ENCODE results near the gene SLC25A11. TPM values are rescaled to one million over a fixed set of nuclear protein-coding genes. Genes with fewer than 3 reads are reported as not detected.

SLC25A11 gene
- total RNA-seq, 1 donor from 2014 or later = 35.3 TPM

GRCh38 chr17:4938688-4939545 is 929 bp downstream of the SLC25A11 start:
- Mint-ChIP-seq H3K4me1 (peaks cover 66% of the 10 kb centered on the region), H3K4me3 (peak overlapping the region; percentile 97), H3K36me3 (ENCODE audit: low read depth) (peaks cover 60% of the 10 kb centered on the region), H3K27ac (peak overlapping the region; percentile 82), H3K27me3 (peaks cover 4% of the 10 kb centered on the region), H3K9me3 (no peaks in the 10 kb centered on the region)
- intact Hi-C loops (cut with micrococcal nuclease) = no loop called here
- no peak for DNase-seq
- no peak for TF ChIP-seq CTCF (IDR thresholded peaks at IDR 0.05)
- CTCF ChIA-PET = interaction anchor here (1.4 to 2.3 kb wide), 3 partner anchors 10 to 29 kb away, joined by 3 to 14 read pairs (median 9); partner anchors contain the start of gene SPAG7
- no peak for ATAC-seq (ENCODE audit: low read depth)
- POLR2A ChIA-PET = interaction anchor here (0.6 to 3.4 kb wide), 16 partner anchors 11 to 253 kb away, joined by 3 to 104 read pairs (median 9); partner anchors contain the start of genes C17orf107, CAMTA2, ENO3 and INCA1

GRCh38 chr17:4938069-4938491 is 1.8 kb downstream of the SLC25A11 start:
- POLR2A ChIA-PET = interaction anchor here (0.6 to 3.1 kb wide), 3 partner anchors 11 to 289 kb away, joined by 3 to 104 read pairs (median 5); partner anchors contain the start of genes ENO3 and PFN1

GRCh38 chr17:4937553-4937952 is 2.3 kb downstream of the SLC25A11 start:
- ATAC-seq (ENCODE audit: low read depth) = no peak
- Mint-ChIP-seq H3K4me1 (peaks cover 64% of the 10 kb centered on the region), H3K4me3 (no peak overlapping the region), H3K27me3 (peaks cover 15% of the 10 kb centered on the region), H3K27ac (no peak overlapping the region), H3K36me3 (ENCODE audit: low read depth) (peaks cover 52% of the 10 kb centered on the region), H3K9me3 (no peaks in the 10 kb centered on the region)
- CTCF ChIA-PET = interaction anchor here (1.5 kb wide), 1 partner anchor 28 kb away, joined by 3 read pairs; no protein-coding TSS in a partner anchor
- intact Hi-C loops (cut with micrococcal nuclease) = no loop called here
- no peak for TF ChIP-seq CTCF (IDR thresholded peaks at IDR 0.05)
- POLR2A ChIA-PET = interaction anchor here (0.6 to 2.4 kb wide), 3 partner anchors 11 to 289 kb away, joined by 3 to 8 read pairs (median 6); partner anchors contain the start of genes PFN1 and SPAG7
- DNase-seq = no peak

More at GRCh38 chr17:4938069-4938491, 1.8 kb downstream of the SLC25A11 start:
- Mint-ChIP-seq H3K9me3 (no peaks in the 10 kb centered on the region), H3K4me3 (peak overlapping the region; percentile 97), H3K27ac (no peak overlapping the region), H3K36me3 (ENCODE audit: low read depth) (peaks cover 57% of the 10 kb centered on the region), H3K4me1 (peaks cover 65% of the 10 kb centered on the region), H3K27me3 (peaks cover 10% of the 10 kb centered on the region)
- DNase-seq (no peak), ATAC-seq (ENCODE audit: low read depth) (no peak)
- intact Hi-C loops (cut with micrococcal nuclease) = no loop called here
- CTCF ChIA-PET = no interaction called here
- no peak for TF ChIP-seq CTCF (IDR thresholded peaks at IDR 0.05)

GRCh38 chr17:4936436-4936835 is 3.4 kb downstream of the SLC25A11 start:
- H3K9me3 Mint-ChIP-seq = no peaks in the 10 kb centered on the region
- peaks cover 62% of the 10 kb centered on the region for H3K4me1 Mint-ChIP-seq
- TF ChIP-seq CTCF (IDR thresholded peaks at IDR 0.05) = no peak
- intact Hi-C loops (cut with micrococcal nuclease) = no loop called here
- POLR2A ChIA-PET = interaction anchor here (1.4 to 2.4 kb wide), 3 partner anchors 8 to 31 kb away, joined by 3 to 8 read pairs (median 6); partner anchors contain the start of genes PFN1 and SPAG7
- peaks cover 15% of the 10 kb centered on the region for H3K27me3 Mint-ChIP-seq
- DNase-seq (no peak), ATAC-seq (ENCODE audit: low read depth) (no peak)
- peaks cover 42% of the 10 kb centered on the region for H3K36me3 Mint-ChIP-seq (ENCODE audit: low read depth)
- CTCF ChIA-PET = interaction anchor here (1.5 kb wide), 1 partner anchor 27 kb away, joined by 3 read pairs; no protein-coding TSS in a partner anchor
- no peak overlapping the region for H3K4me3 Mint-ChIP-seq
- H3K27ac Mint-ChIP-seq = no peak overlapping the region

GRCh38 chr17:4935650-4936049 is 4.2 kb downstream of the SLC25A11 start:
- ChIA-PET CTCF (no interaction called here), POLR2A (interaction anchor here (0.5 to 2.4 kb wide), 5 partner anchors 9 to 62 kb away, joined by 3 to 8 read pairs (median 4); partner anchors contain the start of genes KIF1C, PFN1 and SPAG7)
- TF ChIP-seq CTCF (IDR thresholded peaks at IDR 0.05) = no peak
- peaks cover 57% of the 10 kb centered on the region for H3K4me1 Mint-ChIP-seq
- H3K4me3 Mint-ChIP-seq = no peak overlapping the region
- DNase-seq (no peak), ATAC-seq (ENCODE audit: low read depth) (no peak)
- no peak overlapping the region for H3K27ac Mint-ChIP-seq
- H3K27me3 Mint-ChIP-seq = peaks cover 15% of the 10 kb centered on the region
- no peaks in the 10 kb centered on the region for H3K9me3 Mint-ChIP-seq
- H3K36me3 Mint-ChIP-seq (ENCODE audit: low read depth) = peaks cover 35% of the 10 kb centered on the region
- intact Hi-C loops (cut with micrococcal nuclease) = no loop called here

Data from activated B cell treated with CpG ODN at 0.5 μM for 24 hours (primary cell).